ENCODE data around the gene LRCH4.
A peak's percentile ranks its signal among the peaks of the same experiment; 100 is the strongest.
"Not testable (repeated sequence)": the region's sequence is repeated elsewhere in the genome, so short reads cannot be mapped to it uniquely, and the experiment has no call there.

LRCH4 gene

GRCh38 chr7:100567751-100568175 lies 18.2 kb downstream of the LRCH4 start:
- no peak for DNase-seq

- peak in 2 of 14 donors; percentile 16 to 49 for DNase-seq
Observed at GRCh38 chr7:100567031-100567730, 18.7 kb downstream of the LRCH4 start.

GRCh38 chr7:100566018-100566531 lies 19.9 kb downstream of the LRCH4 start:
- no peak for DNase-seq

- DNase-seq = no peak
Observed at GRCh38 chr7:100565133-100565571, 20.8 kb downstream of the LRCH4 start.

GRCh38 chr7:100564405-100564804 lies 21.5 kb downstream of the LRCH4 start:
- not testable (repeated sequence) for DNase-seq

GRCh38 chr7:100563809-100564400 lies 22.0 kb downstream of the LRCH4 start:
- DNase-seq = peak in 11 of 14 donors; percentile 20 to 74 (median 40)

- DNase-seq = no peak
Observed at GRCh38 chr7:100563100-100563564, 22.8 kb downstream of the LRCH4 start.

- peak in 1 of 14 donors; percentile 21 for DNase-seq
Observed at GRCh38 chr7:100562195-100563099, 23.5 kb downstream of the LRCH4 start.

- DNase-seq = no peak
Observed at GRCh38 chr7:100561491-100562194, 24.3 kb downstream of the LRCH4 start.

GRCh38 chr7:100559127-100559526 lies 26.8 kb downstream of the LRCH4 start:
- DNase-seq = no peak

GRCh38 chr7:100556541-100556940 lies 29.4 kb downstream of the LRCH4 start:
- no peak for DNase-seq

GRCh38 chr7:100555701-100556100 lies 30.2 kb downstream of the LRCH4 start:
- DNase-seq = no peak

GRCh38 chr7:100553032-100553431 lies 32.9 kb downstream of the LRCH4 start:
- DNase-seq = no peak

GRCh38 chr7:100552532-100552931 lies 33.4 kb downstream of the LRCH4 start:
- no peak for DNase-seq

GRCh38 chr7:100548446-100548845 lies 37.5 kb downstream of the LRCH4 start:
- not testable (repeated sequence) for DNase-seq

GRCh38 chr7:100547872-100548271 lies 38.1 kb downstream of the LRCH4 start:
- DNase-seq = peak in 1 of 14 donors; percentile 15

GRCh38 chr7:100546926-100547800 lies 38.8 kb downstream of the LRCH4 start:
- no peak for DNase-seq

GRCh38 chr7:100546129-100546925 lies 39.6 kb downstream of the LRCH4 start:
- no peak for DNase-seq

- peak in 9 of 14 donors; percentile 10 to 70 (median 27) for DNase-seq
Observed at GRCh38 chr7:100545360-100546128, 40.4 kb downstream of the LRCH4 start.

All from C1 segment of cervical spinal cord (tissue), 14 donors.